Measurements from ENCODE around the gene MYO1F. TPM values are rescaled to one million over a fixed set of nuclear protein-coding genes. Genes with fewer than 3 reads are reported as not detected.
"Not testable (repeated sequence)": the region's sequence is repeated elsewhere in the genome, so short reads cannot be mapped to it uniquely, and the experiment has no call there.

The MYO1F gene
- total RNA-seq, 2 experiments from 2014 or later: 66.7 to 67.4 TPM

- Mint-ChIP-seq H3K36me3 (ENCODE audit: low read depth) (no peaks in the 10 kb centered on the region), H3K9me3 (peaks cover 2% of the 10 kb centered on the region), H3K27me3 (peaks cover 7% of the 10 kb centered on the region), H3K27ac (no peak overlapping the region), H3K4me3 (no peak overlapping the region), H3K4me1 (ENCODE audit: low read depth) (peaks cover 11% of the 10 kb centered on the region)
- ATAC-seq (ENCODE audit: poor library complexity): no peak
- intact Hi-C loops (cut with DNase I, micrococcal nuclease): loop anchor here in 1 of 2 experiments (5.0 kb wide), 1 partner anchor 36 kb away; no protein-coding TSS in a partner anchor
- ChIA-PET POLR2A (interaction anchor here (1.2 kb wide), 1 partner anchor 24 kb away, joined by 4 read pairs; no protein-coding TSS in a partner anchor), CTCF (no interaction called here)
- Histone ChIP-seq H3K27ac (ENCODE audit: low read depth in 1 of 2, low read length in 2 of 2) (no peak overlapping the region), H3K9me3 (ENCODE audit: control insufficient read depth in 1 of 2, insufficient read depth in 1 of 2, low read length in 2 of 2) (peaks cover 0 to 4% of the 10 kb centered on the region in 2 experiments), H3K4me1 (ENCODE audit: insufficient read depth, low read length) (peaks cover 9% of the 10 kb centered on the region), H3K36me3 (ENCODE audit: insufficient read depth, low read length) (no peaks in the 10 kb centered on the region), H3K27me3 (ENCODE audit: control insufficient read depth in 1 of 2, insufficient read depth in 2 of 2, low read length in 2 of 2) (no peaks in the 10 kb centered on the region), H3K4me3 (ENCODE audit: low read length) (no peak overlapping the region)
- no peak for DNase-seq
- TF ChIP-seq CTCF (IDR thresholded peaks at IDR 0.05): no peak
Measured at GRCh38 chr19:8617984-8618383, 40.7 kb upstream of the MYO1F start.

DNA sequence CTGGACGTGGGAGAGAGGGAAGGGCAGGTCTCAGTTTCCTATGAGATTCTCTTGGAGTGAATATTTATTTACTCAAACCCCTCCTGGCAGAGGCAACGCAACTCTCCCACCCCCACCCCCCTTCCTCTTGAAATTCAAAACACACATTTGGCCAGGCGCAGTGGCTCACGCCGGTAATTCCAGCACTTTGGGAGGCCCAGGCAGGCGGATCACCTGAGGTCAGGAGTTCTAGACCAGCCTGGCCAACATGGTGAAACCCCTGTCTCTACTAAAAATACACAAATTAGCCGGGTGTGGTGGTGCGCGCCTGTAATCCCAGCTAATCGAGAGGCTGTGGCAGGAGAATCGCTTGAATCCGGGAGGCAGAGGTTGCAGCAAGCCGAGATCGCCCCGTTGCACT is 40.1 kb upstream of the MYO1F start:
- not testable (repeated sequence) for H3K9me3 Mint-ChIP-seq; H3K9me3 ChIP-seq (ENCODE audit: control insufficient read depth in 1 of 2, insufficient read depth in 1 of 2, low read length in 2 of 2); ATAC-seq (ENCODE audit: poor library complexity); H3K36me3 ChIP-seq (ENCODE audit: insufficient read depth, low read length); H3K36me3 Mint-ChIP-seq (ENCODE audit: low read depth); H3K27ac ChIP-seq (ENCODE audit: low read depth in 1 of 2, low read length in 2 of 2); H3K27me3 Mint-ChIP-seq; H3K4me3 ChIP-seq (ENCODE audit: low read length); H3K27me3 ChIP-seq (ENCODE audit: control insufficient read depth in 1 of 2, insufficient read depth in 2 of 2, low read length in 2 of 2); DNase-seq; H3K4me3 Mint-ChIP-seq; H3K27ac Mint-ChIP-seq
- POLR2A ChIA-PET: interaction anchor here (0.7 to 1.2 kb wide), 2 partner anchors 12 to 25 kb away, joined by 3 to 4 read pairs; no protein-coding TSS in a partner anchor
- intact Hi-C loops (cut with DNase I, micrococcal nuclease): loop anchor here in 1 of 2 experiments (5.0 kb wide), 1 partner anchor 35 kb away; no protein-coding TSS in a partner anchor
- H3K4me1 Mint-ChIP-seq (ENCODE audit: low read depth): peaks cover 17% of the 10 kb centered on the region
- CTCF ChIA-PET: interaction anchor here (2.7 kb wide), 1 partner anchor 37 kb away, joined by 18 read pairs; no protein-coding TSS in a partner anchor
- peaks cover 13% of the 10 kb centered on the region for H3K4me1 ChIP-seq (ENCODE audit: insufficient read depth, low read length)

- H3K27me3 Mint-ChIP-seq: peaks cover 7% of the 10 kb centered on the region
- no peak overlapping the region for H3K4me3 Mint-ChIP-seq
- no peaks in the 10 kb centered on the region for H3K36me3 Mint-ChIP-seq (ENCODE audit: low read depth)
- no peak for TF ChIP-seq CTCF (IDR thresholded peaks at IDR 0.05)
- no peak overlapping the region for H3K27ac ChIP-seq (ENCODE audit: low read depth in 1 of 2, low read length in 2 of 2)
- H3K27me3 ChIP-seq (ENCODE audit: control insufficient read depth in 1 of 2, insufficient read depth in 2 of 2, low read length in 2 of 2): no peaks in the 10 kb centered on the region
- POLR2A ChIA-PET: interaction anchor here (0.7 kb wide), 1 partner anchor 11 kb away, joined by 3 read pairs; no protein-coding TSS in a partner anchor
- H3K9me3 ChIP-seq (ENCODE audit: control insufficient read depth in 1 of 2, insufficient read depth in 1 of 2, low read length in 2 of 2): peaks cover 0 to 4% of the 10 kb centered on the region in 2 experiments
- H3K9me3 Mint-ChIP-seq: no peaks in the 10 kb centered on the region
- H3K27ac Mint-ChIP-seq: no peak overlapping the region
- CTCF ChIA-PET: interaction anchor here (1.5 to 2.7 kb wide), 2 partner anchors 25 to 36 kb away, joined by 7 to 18 read pairs; no protein-coding TSS in a partner anchor
- peaks cover 22% of the 10 kb centered on the region for H3K4me1 Mint-ChIP-seq (ENCODE audit: low read depth)
- intact Hi-C loops (cut with DNase I, micrococcal nuclease): loop anchor here in 1 of 2 experiments (5.0 kb wide), 1 partner anchor 35 kb away; no protein-coding TSS in a partner anchor
- no peak overlapping the region for H3K4me3 ChIP-seq (ENCODE audit: low read length)
- DNase-seq (no peak), ATAC-seq (ENCODE audit: poor library complexity) (no peak)
- H3K36me3 ChIP-seq (ENCODE audit: insufficient read depth, low read length): no peaks in the 10 kb centered on the region
- H3K4me1 ChIP-seq (ENCODE audit: insufficient read depth, low read length): peaks cover 18% of the 10 kb centered on the region
Measured at GRCh38 chr19:8616861-8617260, 39.6 kb upstream of the MYO1F start.
